GM20431 (cell line): Measurements from ENCODE around the gene VPS18.

Experiments used
- in situ Hi-C: fragments of 300-500 bp; cut with MseI, MboI; formaldehyde crosslinking; loops from one replicate; pipeline ENCODE4 v1.15.0; 2020; ENCODE audit warnings: low sequenced_read_pairs; ENCODE audit not compliant: unreplicated experiment

The VPS18 gene

DNA sequence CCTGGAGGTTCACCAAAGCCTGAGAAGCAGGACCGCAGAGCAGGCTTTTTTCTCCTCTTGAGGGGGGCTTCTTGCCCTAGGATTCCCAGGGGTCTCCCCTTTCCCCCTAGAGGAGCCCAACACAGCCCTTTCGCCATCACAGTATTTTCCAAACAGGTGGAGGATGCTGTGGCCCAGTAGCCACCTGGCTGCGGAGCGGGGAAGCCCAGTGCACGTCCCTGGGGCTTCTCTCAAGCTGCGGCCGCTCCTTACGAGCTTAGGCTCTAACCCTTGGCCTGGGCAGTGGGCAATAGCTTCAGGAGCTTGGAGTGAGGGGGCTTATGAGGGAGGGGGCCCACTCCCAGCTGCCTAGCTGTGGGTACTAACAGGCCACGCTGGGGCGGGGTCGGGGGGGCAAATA is 23.3 kb downstream of the VPS18 start:
- in situ Hi-C loops, result loop anchor here (10.0 kb wide), 1 partner anchor 267 kb away; no protein-coding TSS in a partner anchor

DNA sequence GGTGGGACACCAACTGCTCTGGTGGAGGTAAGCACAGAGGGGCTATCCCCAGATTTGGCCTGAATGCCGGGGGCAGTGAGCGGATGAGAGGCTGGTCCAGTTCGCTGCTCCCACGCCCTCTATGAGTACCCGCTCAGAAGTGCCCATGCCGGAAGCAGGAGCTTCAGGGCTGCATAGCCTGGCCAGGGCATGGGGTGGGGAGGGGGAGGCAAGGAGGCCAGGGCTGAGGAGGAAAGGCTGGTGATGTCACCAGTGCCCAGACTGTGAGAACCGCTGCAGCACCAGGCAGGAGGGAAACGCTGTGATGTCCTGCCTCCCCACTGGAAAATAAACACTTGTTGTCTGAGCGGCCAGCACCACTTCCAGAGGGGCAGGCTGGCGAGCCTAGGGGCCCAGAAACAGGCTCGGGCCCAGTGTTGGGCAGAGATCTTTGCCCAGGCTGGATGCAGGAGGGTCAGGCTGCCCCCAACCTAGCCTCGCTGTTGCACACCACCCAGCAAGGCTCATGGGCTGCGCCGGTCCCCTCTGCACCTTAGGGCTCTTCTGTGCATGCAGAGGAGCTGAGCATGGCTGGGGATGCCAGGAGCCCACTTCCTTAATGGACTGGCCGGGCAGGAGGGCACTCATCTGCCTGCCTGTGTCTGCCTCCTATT is 24.0 kb downstream of the VPS18 start:
- in situ Hi-C loops, result loop anchor here (10.0 kb wide), 1 partner anchor 267 kb away; no protein-coding TSS in a partner anchor

DNA sequence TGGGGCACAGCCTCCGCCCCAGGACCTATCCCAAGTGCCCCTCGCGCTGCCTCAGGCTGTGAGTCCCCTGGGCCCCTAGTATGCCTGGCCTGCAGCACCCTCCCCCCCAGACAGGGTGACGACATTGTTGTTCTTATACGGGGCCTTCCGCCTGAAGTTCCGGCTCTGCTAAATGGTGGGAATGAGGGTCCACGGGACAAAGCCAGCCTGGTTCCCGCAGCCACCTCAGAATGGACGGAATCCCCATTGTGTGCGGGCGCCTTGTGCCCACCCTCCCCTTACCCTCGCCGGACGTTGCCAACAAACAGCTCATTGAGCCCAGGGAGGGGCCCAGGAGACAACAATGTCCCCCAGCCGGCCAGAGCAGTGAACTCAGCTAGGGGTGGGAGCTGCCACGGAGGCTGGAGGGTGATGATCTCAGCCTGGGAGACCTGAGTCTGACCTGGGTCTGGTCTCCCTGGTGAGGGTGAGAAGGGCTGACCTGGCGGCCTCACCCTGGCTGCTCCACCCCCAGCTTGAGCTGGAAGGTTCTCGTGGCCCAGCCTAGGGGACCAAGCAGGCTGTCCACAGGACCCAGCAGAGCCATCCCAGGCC is 24.6 kb downstream of the VPS18 start:
- in situ Hi-C loops, result loop anchor here (10.0 kb wide), 1 partner anchor 266 kb away; no protein-coding TSS in a partner anchor

DNA sequence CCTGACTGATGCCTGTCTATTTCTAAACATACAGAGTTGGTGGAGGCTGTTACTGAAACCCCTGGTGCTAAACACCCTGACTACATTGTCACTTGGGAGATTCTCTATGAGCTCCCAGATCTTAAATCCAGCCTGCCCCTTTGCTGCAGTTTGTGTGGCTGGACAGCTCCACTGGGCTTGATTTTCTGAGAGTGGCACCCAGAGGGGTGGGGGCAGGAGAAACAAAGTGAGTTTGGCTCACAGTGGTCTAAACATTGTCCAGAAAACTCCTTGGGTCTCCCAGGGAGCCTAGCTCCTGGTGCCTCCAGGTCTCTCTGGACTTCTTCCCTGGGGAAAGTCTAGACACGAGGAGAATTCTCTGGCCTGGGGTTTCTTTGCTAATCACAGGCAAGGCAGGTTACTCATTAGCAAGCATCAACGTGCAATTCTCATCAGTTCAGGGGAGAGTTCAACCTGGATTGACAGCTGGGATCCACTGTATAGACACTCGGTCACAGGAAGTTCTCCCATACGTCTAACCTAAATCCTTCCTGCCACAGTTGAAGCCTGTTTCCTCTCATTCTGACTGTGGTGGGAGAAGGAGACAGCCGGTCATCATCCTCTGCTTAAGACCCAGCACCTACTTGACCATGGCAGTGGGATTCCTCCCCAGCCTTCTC is 27.8 kb downstream of the VPS18 start:
- in situ Hi-C loops, result no loop called here

DNA sequence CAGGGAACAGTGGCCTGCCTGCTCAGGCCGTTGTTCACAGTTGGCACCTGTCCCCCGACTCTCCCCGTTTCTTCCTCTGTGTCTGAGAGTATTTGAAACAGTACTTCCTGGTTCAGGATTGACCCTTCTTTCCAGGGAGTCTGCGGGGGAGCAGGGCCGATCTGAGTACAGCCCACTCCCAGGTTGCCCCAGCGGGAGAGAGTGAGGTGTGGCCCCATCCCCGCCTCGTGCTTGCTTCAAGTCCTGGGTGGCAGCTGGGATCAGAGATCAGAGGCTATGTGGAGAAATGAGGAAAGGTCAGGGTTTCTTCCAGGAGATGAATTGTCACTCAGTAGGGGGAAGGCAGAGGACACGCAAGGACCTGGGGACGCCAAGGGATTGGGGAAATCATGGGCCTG is 28.4 kb downstream of the VPS18 start:
- in situ Hi-C loops, result no loop called here

DNA sequence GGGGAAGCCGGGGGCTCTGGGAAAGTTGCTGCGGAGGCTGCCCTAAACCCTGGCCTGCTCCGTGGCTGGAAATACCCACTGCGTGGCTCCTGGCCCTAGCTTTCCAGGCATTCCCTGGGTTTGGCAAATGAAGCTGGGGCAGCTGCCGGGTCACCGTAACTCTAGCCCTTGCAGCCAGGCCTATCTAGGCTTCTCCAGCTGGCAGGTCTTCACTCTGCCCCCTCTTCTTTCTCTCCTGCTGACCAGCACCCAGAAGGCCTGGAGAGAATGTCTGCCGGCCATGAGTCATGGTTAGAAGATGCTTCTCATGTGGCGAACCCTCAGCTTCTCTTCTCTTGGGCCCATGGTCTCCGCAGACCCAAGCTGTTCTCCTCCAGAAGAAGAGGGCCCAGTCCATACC is 29.3 kb downstream of the VPS18 start:
- in situ Hi-C loops, result no loop called here

DNA sequence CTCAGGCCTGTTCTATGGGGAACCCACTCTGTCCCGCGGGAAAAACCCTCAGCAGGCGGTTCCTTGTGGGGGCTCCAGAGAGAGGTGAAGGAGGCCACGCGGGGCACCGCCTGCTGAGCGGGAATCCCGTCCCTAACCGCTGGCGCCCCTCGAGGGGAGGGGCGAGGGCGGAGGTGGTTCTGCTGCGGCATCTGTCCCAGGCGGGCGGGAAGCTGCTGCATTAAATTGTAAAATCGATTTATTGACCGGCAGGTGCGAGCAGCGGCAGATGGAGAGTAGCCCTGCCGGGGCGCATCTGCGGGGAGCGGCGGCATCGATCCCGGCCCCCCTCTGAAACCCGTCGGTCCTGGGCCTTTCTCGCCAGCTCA is 31.2 kb downstream of the VPS18 start:
- in situ Hi-C loops, result no loop called here

DNA sequence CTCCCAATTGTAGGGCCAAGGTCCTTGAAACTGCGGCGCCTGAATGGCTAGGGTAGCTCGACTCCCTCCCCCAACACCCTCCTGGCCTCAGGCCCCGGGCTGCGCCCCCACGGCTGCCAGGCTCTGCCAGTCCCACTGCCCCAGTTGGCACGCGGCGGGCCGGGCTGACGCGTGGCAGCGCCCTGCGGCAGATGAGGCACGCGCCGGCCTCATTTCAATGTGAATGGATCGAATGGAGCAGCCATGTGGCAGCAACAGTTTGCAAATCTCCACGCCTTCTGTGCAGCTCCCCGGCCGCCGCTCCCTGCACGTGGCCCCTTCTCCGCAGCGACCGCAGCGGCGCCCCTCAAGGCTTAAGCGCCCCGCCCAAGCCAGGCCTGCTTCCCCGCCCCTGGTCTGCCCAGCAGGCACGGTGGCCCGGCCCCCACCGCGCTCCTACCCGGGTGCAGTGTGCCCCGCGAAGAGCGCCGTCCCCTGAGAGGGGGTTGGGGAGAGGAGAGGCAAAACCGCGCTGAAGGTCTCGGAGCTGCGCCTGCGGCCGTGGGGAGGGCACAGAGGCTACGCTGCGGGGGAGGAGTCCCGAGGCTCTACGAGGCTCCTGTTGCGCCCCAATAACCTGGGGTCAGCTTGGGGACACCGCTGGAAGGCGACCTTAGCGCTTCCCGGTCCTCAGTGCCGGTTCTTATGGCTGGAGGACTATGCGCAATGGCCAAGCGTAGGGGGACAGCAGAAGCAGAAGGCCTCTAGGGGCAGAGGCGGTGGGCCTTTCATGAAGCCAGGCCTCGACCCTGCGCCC is 31.8 kb downstream of the VPS18 start:
- in situ Hi-C loops, result no loop called here

DNA sequence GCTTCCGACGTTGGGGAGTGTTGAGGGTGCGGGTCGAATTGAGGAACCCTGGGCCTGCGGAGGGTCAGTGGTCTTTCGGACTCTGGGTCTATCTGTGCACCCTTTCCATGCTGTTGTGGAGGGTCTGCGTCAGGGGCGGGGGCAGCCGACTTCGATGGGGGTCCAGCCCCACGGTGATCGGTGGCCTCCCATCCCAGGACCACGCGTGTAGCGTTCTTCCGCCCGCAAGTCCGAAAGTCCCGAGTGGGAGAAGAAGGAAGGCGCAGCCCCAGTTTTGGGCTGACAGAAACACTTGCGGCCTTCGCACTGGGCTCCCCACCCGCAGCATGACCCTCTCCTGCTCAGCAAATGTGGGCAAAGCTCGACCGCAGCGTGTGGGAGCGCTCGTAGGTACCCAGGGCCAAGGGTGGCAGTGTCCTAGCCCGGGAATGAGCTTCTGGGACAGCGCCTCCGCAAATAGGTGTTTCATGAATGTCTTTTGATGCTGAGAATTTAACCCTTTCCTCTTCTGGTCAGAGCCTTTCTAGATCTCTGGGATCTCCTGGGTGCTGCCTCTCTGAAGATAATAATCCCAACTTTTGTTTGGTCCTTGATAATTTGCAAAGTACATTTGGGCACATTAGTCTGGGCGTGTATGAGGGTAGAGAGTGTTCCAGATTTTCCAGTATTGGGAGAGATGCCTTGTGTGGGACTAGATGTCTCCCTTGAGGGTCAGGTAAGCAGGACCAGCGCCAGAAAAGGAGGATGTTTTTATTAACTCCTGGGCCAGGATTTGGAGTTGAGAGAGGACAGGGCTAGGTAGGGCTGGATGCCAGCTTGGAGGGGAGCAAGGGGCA is 32.6 kb downstream of the VPS18 start:
- in situ Hi-C loops, result no loop called here

DNA sequence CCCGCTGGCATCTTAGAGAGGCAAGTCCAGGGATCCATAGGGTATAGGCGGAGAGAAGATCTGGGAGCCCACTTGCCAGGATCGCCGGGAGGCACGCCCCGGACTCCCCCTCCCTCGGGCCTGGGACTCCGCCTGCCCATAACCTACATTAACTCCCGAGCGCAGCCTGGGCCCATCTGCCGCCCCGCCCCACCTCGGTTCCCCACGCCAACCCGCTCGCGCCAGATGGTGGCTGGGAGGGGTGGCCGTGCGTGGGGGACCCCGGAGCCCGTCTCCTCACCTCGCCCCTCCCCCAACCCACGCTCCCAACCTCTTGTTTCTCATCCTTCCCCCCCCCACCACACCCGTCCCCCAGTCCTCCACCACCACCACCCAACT is 33.2 kb downstream of the VPS18 start:
- in situ Hi-C loops, result no loop called here

DNA sequence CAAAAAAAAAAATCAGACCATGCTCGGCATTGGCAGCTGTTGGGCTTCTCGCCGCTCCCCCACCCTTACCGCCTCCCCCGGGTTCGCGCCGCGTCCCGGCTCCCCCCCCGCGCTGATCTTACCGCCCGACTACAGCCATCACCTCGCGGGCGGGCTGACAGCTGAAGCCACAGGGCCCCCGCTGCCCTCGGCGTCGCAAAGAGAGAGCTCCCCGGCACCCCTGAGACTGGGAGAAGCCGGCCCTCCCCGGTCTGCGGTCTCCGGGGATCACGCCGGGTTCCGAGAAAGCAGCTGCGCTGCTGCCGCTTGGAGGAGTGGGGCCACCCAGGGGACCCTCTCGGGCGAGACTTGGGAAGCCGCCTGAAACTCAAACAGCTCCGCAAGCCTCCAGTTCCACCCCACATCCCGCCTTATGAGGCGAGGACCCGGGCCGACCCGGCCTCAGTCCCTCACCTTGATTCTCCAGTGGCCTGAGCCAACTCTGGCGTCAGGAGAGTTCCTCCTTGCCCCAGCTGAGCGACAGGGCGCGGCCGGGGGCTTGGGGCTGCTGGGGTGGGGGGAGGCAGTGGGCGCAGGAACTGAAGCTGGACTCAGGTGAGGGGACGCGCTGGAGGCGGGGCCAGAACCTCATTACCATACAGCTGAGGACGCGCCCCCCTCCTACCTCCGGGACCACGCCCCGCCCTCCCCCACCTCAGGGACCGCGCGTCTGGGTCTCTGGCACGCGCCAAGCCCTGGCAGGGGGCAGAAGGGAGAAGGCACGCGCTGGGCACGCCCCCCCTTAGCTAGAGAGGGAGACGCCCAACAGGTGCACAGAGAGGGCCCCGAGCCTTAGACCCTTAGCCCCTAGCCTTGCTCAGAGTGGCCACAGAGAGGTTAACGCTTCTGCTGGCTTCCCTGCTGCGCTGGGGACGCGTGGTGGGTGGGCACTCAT is 33.9 kb downstream of the VPS18 start:
- in situ Hi-C loops, result no loop called here

DNA sequence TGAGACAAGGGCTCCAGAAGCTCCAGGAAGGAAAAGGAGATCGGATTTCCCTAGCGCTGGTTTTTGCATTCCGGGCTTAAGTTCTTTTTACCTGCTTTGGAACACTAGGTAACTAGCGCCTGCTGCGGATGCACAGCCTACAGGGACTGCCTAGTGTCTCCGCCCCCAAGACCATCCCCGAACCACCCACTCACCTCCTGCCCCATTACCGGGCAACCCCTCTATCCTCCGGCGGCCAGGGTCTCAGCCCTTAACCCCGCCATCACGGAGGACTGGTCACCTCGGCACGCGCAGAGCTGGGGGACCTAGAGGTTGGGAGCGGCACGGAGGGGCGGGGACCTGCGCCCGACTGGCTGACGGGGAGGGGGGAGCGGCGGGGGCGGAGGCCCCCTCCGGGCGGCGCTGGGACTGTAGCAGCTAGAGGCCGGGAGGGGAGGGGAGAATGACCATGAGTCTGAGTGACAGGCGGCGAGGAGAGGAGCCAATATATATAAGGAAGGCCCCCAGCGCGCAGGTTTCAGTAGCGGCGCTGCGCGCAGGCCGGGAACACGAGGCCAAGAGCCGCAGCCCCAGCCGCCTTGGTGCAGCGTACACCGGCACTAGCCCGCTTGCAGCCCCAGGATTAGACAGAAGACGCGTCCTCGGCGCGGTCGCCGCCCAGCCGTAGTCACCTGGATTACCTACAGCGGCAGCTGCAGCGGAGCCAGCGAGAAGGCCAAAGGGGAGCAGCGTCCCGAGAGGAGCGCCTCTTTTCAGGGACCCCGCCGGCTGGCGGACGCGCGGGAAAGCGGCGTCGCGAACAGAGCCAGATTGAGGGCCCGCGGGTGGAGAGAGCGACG is 34.8 kb downstream of the VPS18 start, which contains the start of gene DLL4:
Gene DLL4, plus strand, starts transcription at position 520 of the 839 bp plus-strand sequence. CDS start 329 bp downstream, outside the sequence.
- in situ Hi-C loops, result no loop called here

DNA sequence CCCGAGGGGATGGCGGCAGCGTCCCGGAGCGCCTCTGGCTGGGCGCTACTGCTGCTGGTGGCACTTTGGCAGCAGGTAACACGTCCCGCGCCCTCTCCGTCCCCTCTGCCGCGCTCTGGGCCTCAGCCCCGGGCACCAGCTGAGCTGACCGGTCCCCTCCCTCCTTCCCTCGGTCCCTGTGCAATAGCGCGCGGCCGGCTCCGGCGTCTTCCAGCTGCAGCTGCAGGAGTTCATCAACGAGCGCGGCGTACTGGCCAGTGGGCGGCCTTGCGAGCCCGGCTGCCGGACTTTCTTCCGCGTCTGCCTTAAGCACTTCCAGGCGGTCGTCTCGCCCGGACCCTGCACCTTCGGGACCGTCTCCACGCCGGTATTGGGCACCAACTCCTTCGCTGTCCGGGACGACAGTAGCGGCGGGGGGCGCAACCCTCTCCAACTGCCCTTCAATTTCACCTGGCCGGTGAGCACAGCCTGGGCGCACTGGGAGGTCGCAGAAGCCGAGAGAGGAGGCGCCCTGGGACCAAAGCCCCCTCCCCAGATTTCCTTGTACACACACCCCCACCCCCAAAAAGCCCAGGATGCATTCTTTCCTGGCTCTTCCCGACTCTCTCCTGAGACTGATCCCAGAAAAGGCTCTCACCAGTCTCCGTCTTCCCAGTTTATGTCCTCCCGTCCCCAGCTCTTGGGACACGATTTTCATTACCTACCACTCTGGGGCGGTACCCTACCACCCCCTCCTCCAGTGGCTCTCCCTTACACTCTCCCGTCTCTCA is 35.6 kb downstream of the VPS18 start:
- in situ Hi-C loops, result no loop called here

DNA sequence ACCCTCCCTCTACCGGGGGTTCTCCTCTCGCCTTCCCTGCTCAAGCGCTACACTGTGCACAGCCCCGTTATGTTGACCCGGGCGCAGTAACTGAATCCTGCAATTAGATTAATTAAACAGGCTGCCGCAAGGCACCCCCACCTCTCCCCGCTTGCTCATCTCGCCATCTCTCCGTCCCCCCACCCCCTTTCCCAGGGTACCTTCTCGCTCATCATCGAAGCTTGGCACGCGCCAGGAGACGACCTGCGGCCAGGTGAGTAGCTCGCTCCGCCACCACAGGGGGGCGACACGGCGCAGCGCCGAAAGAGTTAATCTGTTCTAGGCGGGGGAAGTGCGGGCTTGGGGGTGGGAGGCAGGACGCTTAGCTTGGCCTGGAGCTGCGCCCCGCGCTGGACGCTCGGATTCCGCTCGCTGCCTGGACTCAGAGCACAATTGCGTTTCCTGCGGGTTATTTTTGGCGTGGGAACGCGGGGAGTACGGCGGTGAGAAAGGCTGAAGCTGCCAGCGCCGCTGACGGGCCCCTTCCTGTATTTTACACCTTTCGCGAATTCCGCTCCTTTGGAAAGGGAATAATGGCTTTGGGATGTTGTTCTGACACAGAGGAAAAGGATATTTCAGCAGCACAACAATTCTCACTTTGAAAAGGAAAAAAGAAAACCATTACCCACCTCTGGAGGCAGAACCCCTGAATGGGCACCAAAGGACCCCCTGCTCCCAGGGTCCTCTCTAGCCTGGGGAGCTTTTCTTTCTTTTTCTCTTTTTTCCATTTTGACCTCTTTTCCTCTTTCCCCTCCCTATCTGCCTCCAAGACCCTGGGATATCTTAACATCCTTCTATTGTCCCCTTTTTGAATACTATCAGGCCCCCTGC is 36.4 kb downstream of the VPS18 start:
- in situ Hi-C loops, result no loop called here

DNA sequence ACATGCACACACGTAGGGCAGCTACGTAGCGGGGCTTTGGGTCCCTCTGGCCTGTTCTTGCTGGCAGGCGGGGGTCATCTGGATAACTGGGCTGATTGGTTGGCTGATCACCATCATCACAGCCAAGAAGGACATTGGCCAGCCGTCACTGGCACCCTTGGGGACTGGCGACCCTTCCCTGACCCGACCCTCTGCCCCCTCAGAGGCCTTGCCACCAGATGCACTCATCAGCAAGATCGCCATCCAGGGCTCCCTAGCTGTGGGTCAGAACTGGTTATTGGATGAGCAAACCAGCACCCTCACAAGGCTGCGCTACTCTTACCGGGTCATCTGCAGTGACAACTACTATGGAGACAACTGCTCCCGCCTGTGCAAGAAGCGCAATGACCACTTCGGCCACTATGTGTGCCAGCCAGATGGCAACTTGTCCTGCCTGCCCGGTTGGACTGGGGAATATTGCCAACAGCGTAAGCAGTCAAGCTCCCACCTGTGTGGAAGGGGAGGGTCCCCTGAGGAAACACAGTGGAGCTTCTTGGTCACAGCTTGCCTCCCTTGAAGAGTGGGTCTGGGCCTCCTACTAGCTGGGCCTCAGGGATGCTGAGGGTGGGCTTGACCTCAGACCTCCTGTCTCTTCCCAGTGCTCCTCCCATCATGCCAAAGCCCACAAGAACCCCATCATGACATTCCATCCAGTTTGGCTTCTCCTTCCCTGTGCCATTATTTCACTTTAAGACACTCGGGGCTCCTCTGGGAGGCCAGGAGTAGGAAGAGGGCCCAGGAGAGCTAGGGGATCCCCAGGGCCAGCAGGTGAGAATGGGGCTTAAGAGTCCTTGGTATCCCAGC is 37.3 kb downstream of the VPS18 start:
- in situ Hi-C loops, result no loop called here
